Endometrium (tissue), 2 donors: ENCODE measurements around the gene STIMATE.

Experiments used
- FAIRE-seq: peaks from 2 replicates; lab custom pipeline; 2012; peaks lifted over from hg19 to GRCh38; lab: Jason Lieb, UNC
- donor health status: control.
- donor health status: control.

STIMATE gene

GRCh38 chr3:52866427-52866826 is 30.9 kb downstream of the STIMATE start:
- no peak for FAIRE-seq

GRCh38 chr3:52865994-52866393 is 31.4 kb downstream of the STIMATE start:
- no peak for FAIRE-seq

GRCh38 chr3:52860424-52860768 is 37.0 kb downstream of the STIMATE start:
- FAIRE-seq = no peak

GRCh38 chr3:52859686-52860423 is 37.5 kb downstream of the STIMATE start:
- no peak for FAIRE-seq

DNA sequence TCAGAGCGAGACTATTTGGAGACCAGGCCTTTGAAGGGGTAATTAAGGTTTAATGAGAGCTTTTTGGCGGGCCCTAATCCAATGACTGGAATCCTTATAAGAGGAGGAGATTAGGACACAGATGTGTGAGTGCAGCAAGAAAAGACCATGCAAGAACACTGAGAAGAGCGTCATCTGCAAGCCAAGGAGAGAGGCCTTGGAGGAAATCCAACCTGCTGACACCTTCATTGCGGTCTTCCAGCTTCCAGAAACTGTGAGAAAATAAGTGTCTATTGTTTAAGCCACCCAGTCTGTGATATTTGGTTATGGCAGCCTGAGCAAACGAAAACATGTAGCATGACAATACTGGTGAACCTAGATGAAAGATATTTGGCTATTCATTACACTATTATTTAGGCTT is 39.5 kb downstream of the STIMATE start:
- no peak for FAIRE-seq

DNA sequence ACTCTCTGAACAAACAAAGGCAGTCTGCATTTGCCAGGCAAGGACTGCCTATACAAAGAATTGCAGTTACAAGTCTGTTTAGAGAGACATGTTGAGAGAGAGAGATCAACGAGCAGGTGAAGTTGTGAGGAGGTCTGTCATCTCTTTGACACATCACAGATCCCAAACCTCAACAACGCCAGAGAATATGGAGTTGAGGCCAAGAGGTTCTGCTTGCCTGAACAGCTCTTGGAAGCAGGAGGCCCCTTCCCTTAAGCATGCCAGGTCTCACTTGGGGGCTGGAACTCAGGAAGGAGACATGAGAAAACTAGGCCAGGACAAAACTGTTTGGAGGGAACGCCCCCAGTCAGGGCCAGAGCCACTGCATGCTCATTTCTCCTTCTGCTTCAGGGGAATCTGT is 40.2 kb downstream of the STIMATE start:
- FAIRE-seq = no peak

GRCh38 chr3:52856666-52857065 is 40.7 kb downstream of the STIMATE start:
- FAIRE-seq = no peak

DNA sequence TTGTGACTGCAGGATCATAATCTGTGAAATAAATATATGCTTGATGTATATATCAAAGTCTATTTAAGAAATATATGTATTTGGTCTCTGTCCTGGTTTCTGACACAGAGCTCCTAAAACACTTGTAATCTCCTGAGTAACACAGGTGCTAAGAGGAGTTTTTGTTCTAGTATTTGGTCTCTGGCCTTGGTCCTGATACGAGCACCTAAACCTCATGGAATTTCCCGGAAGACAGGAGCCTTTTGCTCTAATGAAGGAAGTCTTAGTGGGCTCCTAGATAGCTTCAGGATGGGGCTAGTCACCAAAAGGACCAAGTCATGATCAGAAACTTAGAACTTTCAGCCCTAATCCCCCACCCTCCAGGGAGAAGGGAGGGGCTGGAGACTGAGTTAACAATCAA is 43.3 kb downstream of the STIMATE start:
- no peak for FAIRE-seq

GRCh38 chr3:52852419-52852818 is 44.9 kb downstream of the STIMATE start:
- no peak for FAIRE-seq

DNA sequence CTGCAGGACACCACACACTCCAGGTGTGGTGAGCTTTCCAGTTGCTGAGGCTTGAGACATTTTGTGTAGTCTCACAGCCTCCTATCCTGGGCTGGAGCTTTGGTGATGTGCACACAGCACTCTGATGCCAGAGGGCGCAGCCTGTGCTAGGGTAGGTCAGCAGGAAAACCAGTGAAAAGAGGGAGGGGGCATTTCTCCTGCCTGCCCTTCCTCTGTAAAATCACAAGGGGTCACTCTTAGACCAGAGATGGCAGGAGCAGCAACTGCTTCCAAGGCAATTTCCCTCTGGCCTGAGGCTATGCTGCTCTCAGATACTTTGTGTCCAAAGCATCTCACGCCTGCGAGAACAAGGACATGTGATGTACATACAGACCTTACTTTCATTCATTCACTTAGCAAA is 46.0 kb downstream of the STIMATE start:
- no peak for FAIRE-seq

DNA sequence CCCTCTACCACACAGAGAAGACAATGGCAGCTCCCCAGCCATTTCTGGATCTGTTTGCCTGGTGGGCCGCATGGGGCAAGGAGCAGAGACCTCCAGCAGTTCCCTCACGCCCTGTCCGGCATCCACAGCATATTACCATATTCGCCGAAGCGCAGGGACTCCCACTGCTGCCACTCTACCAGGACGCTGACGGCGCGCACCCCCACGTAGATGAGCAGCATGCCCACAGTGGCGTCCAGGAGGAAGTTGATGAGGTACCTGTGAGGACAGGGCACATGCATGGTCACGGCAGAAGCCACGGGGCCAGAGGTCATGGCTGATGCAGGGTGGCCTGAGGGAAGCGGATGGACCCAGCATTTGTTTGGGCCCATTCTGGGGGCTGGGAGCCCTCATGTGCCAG is 47.7 kb downstream of the STIMATE start:
- no peak for FAIRE-seq

- FAIRE-seq = no peak
Measured at GRCh38 chr3:52848617-52849016, 48.7 kb downstream of the STIMATE start.

GRCh38 chr3:52847726-52848125 is 49.6 kb downstream of the STIMATE start:
- FAIRE-seq = no peak

DNA sequence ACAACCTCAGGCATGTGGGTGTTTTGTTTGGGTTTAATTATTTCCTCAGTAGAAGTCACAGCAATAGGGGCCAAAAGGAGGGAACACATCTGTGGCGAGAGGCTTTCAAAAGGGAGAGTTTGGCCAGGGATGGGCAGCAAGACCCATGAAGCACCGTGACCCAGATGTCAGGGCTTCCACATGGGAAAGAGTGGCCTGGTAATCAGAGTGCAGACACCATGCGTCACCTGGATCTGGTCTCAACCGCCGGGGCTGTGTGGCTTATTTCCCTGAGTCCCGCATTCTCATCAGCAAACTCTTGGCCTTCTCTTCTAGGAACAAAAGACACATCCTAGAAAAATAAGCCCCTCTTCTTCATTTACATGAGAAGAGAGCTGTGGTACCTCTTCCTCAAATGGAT is 50.1 kb downstream of the STIMATE start:
- no peak for FAIRE-seq

DNA sequence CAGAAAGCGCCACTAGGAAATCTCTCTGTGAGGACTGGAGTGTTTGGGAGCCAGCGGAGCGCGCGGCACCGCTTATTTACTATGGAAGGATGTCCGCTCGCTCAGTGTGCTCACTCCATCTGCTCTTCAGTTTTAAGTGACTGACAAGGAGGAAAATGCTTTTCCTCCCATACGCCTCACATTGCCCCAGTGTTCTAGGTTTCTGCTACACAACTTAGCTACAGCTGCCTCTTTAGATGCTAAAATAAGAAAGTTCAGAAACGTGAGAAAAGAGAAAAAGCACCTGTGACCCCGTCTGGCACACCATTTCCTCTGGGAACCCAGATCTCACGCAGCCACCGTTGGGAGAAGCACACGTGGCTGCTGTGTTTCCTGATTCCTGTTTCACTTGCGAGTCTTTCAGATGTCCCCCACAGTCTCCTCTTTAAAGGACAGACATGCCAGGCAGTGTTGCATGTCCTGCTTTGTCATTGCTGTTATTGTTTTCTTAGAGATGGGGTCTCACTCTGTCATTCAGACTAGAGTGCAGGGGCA is 50.8 kb downstream of the STIMATE start:
- no peak for FAIRE-seq

- no peak for FAIRE-seq
Measured at GRCh38 chr3:52845691-52846431, 51.5 kb downstream of the STIMATE start.

DNA sequence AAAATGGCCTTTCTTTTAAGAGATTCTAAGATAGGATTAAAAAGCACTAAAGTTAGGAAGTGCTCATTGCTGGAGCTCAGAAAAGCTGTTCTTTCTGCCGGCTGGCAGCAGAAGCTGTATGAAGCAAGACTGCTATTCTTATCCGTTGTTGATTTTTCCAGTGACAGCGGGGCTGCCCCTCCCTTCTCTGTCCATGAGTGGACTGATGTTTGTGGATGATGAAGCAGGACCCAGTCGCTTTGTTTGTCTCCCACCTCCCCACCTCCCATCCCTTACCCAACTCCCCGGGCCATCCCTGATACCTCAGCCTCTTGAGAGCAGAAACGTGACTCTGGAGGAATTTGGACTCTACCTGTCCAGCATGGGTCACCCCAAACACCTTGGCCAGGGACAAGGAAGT is 52.2 kb downstream of the STIMATE start:
- no peak for FAIRE-seq

GRCh38 chr3:52844290-52844975 is 52.9 kb downstream of the STIMATE start:
- no peak for FAIRE-seq

DNA sequence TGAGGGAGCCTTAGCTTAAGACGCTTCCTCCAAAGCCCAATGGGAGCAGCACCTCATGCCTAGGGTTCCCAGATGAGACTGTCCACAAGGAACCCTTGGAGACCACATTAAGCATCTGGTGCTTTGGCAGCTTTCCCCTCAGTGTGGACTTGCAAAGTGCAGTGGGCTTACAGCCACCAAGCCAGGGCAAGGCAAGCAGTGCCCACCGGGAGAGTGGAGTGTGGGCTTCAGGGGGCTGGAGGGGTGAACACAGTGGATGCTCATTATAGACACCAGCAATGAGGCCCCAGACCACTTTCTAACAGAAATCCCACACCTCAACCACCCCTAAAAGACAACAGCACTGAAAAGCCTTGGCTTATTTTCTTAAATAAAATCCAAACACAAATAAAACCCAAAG is 53.5 kb downstream of the STIMATE start:
- no peak for FAIRE-seq

DNA sequence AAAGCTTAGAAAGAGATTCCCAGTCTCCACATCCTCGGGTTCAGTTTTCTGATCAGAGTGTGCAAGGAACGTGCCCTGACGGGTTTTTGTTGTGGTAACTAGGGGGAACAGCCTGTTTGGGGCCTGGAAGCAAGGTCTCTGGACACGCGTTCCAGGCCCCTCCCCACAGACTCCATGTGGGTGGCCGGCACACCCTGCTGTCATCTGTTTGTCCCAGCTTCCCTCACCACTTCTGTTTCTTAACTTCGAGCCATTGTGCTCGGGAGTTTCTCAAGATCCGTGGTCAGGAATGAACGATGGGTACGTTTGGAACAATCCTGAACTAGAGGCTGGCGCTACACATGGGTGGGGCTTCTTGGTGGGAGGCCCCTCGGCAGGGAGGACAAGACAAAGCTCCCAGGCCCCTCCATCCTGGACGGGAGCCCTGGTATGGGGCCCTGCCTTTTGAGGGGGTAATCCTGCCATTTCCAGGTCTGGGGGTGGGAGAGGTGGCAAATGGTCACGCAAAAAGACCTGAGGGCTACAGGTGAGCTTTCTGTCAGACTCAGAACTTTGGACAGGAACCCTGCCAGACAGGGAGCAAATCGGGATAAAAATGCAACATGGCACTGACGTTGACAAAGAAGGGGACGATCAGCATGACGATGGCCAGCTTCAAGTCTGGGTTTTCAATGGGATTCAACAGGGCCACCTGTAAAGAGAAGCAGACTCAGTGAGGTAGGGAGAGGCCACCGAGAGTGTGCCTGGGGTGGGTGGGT is 54.1 kb downstream of the STIMATE start:
- FAIRE-seq = no peak

- no peak for FAIRE-seq
Measured at GRCh38 chr3:52842424-52842823, 54.9 kb downstream of the STIMATE start.

GRCh38 chr3:52841981-52842340 is 55.4 kb downstream of the STIMATE start:
- no peak for FAIRE-seq
